Stimulated activated CD8-positive, alpha-beta memory T cell treated with anti-CD3 and anti-CD28 coated beads, Interleukin-2, amount 100 ng/mL, for 48 hours (primary cell): Measurements from ENCODE around the gene DNER.
"Not testable (repeated sequence)": the region's sequence is repeated elsewhere in the genome, so short reads cannot be mapped to it uniquely, and the experiment has no call there.

ENCODE experiments used
- DNase-seq, 2 donors: peaks; one replicate each; pipeline ENCODE4 v3.0.0-alpha.2; 2020; ENCODE audit warnings: low read depth in 2 of 2

The DNER gene

DNA sequence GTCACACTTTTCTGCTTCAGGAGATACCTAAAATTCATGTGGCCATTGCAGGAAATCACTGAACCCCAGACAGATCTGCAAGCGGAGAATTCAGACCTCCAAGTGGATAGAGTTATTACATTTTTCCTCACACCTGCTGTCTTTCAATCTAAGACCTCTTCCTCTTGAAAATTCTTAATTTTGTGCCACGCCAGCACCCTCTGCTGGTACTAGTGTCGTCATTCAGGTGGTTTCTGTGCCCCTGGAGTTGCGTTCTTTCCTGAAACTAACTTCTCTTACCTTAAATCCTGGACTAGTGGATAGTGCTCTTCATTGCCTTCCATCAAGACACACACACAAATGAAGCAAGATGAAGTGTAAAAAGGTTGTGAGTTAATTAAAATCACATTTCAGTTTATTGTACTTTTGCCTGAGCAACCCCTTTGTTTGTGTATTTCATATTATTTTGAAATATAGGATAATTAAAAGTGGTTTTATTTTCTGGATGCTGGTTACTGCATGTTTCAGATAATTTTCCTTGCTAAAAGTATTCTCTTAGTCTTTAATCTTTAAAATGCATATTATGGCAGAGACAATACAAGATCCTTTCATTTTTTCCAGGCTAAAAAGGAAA lies 1.6 kb upstream of the DNER start:
- no peak for DNase-seq

DNA sequence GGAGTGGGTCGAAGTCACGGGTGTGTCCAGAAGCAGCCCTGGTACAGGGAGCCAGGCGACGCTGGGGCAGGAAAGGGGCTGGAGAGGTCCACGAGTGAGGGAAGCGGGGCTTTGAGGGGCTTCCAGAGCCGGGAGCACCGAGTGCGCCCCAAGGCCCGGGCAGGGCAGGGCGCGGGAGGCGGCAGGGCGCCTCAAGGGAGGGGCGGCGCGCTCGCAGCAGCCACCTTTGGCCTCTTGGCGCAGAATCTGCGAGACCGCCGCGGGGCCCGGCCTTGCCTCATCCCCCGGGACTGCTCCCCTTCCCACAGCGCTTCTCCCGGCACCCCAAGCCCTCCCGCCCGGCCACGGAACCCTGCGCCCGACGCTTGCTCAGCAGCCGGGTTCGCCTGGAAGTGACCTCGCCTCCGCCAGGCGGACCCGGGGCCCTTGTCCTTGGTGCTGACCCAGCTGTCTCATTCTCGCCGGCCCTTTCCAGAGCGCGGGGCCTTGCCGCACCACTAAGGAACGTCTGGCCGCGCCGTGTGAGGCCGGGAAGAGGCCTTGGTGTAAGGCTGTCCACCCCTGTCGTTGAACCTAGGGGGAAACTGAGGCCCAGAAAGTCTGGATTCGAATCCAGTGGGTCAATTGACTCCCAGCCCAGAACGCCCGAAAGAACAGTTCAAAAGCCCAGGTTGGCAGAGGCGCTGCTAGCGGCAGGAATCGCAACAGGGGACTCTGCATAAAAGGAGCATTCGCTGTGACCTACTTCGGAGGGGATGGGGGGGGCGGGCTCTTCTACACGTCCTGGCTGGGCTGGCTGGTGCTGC lies 584 bp upstream of the DNER start:
- peak; percentile 13 to 31 for DNase-seq

DNA sequence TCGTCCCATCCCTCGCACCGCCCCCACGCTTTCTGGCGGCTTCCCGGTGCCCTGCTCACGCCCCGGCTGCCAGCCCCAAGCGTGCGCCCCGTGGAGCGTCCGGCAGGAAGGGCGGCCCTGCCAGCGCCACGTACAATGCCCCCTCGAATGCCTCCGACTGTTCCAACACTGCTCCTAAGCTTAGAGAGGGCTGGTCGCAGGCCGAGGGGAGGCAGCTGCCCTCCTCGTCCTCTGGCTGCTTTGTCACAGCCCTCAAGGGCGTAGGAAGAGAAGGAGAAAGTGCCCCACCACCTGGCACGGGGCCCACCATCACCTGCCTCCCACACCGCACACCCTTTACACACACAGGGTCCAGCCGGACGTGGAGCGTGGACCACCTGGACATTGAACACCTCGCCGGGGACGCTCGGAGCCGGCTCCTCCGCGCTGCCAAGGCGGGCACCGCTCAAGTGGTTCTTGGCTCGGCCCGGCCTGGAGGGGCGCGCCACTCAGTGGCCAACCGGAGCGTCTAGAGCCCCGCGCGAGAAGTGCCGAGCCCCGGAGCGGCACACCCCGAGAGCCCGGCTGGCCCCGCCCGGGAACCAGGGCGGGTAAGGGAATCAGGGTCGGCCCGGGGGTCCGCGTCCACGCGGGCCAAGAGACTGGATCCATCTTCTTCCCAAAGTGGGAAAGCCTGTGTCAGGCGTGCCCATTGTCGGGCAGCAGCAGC lies 830 bp downstream of the DNER start:
- DNase-seq = no peak

DNA sequence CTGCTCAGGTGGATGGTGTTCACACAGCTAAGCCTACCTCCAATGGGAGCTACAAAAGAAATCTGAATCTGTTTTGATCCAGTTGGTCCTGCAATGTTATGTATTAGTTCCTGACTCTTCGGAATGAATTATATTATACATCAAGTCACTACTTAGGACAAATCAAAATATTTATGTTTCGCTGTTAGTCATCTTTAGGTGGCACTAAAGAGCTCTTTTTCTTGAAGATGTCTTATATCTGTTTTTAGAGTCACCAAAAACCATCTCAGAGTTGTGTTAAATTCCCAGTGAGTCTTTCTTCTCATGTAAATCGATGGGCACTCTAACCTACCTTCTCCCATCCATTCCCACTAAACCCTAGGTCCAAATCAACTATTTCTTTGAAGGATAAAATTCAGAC lies 2.2 kb downstream of the DNER start:
- no peak for DNase-seq

DNA sequence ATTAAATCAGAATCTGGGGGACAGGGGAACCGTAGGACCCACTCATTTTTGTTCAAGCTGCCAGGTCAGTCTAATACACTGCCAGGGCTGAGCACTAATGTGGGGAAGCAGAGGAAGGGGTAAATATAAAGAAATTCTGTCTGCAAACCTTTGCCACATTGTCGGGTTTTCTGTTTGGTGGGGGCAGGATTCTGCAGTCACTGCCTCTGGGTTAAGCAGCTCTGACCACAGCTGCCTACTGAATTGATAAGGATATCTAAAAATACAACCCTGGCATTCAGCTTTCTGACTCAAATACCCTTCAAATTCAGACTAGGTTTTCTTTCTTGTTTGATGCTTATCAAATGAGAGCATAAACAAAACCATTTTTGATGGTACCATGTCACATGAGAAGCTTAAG lies 6.0 kb downstream of the DNER start:
- no peak for DNase-seq

DNA sequence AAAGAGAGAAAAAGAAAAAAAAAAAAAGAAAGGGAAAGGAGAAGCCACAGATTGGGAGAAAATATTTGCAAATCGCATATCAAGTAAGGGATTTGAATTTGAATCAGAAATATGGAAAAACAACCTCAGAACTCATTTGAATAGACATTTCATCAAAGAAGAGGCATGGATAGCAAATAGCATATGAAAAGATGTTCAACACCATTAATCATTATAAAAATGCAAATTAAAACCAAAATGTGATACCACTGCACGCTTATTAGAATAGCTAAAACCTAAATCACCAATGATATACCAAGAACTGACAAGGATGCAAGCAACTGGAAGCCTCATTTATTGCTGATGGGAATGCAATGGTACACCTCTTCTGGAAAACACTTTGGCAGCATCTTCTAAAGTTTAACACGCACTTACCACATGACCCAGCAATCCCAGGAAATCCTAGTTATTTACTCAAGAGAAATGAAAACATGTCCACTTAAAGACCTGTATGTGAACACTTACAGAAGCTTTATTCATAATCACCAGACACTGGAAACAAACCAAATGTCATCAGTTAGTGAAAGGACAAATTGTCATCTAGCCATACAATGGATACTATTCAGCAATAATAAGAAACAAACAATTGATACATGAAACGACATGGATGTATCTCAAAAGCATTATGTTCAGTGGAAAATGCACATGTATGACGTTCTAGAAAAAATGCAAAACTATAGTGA lies 10.3 kb downstream of the DNER start:
- DNase-seq = no peak

DNA sequence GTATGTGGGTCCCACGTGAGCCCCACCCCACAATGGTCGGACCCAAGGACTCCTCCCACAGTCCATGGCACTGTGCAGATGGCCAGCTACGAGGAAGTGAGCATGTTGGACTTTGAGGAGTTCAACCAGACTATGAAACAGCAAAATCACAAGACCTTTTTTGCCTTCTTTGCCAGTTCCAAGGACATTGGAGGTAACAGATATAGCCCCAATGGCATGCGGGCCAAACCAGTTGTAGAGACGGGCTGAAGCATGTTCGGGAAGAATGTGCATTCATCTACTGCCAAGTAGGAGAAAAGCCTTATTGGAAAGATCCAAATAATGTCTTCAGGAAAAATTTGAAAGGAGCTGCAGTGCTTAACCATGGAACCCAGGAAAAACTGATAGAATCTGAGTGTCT lies 12.6 kb downstream of the DNER start:
- DNase-seq = no peak

DNA sequence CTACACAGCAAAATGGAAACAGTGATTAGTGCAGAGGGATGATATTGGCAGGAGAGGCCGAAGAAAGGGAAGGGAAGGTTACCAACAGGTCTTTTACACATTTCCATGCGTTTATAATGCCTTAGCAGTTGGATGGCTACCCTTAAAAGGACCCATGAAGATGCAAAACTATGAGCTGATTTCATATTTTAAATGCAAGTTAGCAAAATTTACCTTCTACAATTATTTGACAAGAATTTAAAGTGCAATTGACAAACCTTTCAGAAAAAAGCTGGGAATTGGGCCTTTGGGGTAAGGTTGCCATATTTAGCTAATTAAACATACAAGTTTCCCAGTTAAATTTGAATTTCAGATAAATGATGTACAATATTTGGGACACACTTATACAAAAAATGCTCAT lies 13.3 kb downstream of the DNER start:
- no peak for DNase-seq

DNA sequence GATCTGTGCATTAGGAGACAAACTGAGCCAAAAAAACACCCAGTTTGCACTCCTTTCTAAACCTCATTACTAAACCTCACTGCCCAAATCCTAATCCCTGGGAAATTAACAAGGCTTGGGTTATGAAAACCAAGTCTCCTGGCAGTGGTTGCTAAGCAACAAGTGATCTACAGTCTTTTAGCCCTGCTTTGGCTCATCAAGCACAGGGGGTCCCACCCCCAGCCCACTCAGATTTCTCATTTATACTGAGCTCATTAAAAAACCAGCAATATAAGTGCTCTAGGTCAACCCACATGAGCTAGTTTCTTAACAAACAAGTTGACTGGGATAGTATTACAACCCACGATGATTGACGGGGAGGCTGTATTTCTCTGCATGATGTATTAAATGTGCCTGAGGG lies 18.4 kb downstream of the DNER start:
- no peak for DNase-seq

DNA sequence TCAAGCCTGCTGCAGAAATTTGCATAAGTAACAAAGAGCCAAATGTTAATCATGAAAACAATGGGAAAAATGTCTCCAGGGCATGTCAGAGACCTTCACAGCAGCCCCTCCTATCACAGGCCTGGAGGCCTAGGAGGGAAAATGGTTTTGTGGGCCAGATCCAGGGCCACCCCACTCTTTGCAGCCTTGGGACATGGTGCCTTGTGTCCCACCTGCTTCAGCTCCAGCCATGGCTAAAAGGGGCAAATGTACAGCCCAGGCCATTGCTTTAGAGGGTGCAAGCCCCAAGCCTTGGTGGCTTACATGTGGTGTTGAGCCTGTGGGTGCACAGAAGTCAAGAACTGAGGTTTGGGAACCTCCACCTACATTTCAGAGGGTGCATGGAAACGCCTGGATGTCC lies 20.5 kb downstream of the DNER start:
- not testable (repeated sequence) for DNase-seq

DNA sequence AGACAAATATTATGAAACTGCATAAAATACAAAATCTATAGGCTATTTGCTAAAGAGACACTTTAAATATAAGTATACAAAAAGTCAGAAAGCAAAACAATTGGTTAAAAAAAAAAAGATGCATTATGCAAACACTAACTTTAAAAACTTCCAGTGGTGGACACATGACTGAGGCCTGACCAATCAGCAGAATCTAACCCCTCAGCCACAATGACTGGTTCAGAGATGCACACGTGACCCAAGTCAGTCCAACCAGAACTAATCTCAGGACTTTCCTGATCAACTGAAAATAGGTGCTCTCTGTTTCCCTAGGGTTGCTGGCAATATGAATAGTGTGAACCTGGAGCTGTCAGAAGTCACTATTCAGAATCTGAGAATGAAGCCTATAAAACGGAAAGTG lies 22.7 kb downstream of the DNER start:
- DNase-seq = no peak

DNA sequence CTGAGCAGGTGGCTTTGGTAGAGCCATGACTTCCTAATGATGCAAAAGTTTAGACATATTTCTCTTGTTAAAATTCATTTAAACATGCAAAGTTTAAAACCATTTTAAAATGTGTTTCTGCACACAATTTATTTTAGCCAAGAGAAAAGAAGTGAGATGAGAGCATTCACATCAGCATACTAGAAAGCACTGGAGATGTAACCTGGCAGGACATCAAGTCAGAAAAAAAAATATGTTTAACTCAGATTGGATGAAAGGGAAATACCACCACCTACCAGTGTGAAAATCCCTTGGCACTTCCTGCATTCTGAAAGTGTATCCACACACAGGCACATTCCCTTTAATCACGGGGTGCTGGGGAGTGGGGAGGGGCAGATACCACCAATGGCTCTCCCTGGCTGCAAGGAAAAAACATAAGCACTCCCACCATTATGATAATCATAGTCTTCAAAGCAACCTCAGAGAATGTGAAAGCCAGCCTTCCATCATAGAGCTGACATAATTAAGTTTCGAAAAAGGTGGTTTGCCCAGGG lies 25.0 kb downstream of the DNER start:
- no peak for DNase-seq

DNA sequence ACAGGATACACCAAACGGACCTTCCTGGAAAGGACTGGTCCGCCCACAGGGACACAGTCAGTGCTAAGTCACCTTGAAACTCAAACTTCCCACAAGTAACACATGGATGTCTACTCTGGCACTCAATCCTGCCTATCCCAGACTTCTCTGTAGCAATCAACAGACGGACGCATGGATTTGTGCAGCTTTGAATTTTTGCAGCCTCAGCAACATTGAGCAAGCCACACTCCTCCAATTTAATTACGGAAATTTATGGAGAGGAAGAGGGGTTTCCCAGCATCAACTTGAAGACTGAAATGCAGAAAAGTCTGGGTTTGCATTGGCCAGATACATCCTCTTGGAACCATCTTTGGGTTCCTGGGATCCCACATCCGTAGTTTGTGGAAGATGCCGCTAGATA lies 26.2 kb downstream of the DNER start:
- no peak for DNase-seq

DNA sequence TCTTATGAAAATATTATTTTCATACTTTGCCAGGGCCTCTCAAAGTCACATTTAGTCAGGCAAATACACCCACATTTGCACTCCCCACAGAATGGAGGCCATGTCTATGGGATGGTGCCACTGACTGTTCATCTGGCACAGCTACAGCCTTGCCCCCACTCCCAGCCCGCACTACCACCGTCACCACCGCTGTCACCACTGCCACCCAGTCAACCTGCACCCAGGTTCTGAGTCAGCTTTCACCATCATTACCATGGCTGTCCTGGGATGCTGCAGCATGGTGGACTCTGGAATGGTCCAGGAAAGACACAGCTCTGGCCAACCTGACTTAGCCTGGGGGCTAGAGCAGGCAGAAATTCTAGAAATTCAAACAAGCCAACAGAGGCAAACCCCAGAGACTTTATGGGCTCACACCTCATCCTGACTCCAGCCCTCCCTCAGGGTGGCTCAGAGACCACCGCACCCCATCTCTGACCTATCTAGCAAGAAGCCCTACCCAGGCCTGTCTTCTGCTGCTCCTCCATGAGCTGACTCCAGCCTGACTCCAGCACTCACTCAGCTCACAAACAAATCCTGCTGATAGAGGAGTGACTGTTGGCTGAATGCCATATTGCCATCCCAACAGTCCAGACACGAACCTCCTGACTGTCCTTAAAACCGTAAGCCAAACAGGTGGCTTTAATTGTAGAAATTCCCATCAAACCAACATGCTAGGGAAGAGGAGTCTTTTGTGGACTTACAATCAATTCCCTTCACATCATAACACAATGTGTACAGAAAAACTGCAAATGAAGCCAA lies 28.0 kb downstream of the DNER start:
- no peak for DNase-seq

DNA sequence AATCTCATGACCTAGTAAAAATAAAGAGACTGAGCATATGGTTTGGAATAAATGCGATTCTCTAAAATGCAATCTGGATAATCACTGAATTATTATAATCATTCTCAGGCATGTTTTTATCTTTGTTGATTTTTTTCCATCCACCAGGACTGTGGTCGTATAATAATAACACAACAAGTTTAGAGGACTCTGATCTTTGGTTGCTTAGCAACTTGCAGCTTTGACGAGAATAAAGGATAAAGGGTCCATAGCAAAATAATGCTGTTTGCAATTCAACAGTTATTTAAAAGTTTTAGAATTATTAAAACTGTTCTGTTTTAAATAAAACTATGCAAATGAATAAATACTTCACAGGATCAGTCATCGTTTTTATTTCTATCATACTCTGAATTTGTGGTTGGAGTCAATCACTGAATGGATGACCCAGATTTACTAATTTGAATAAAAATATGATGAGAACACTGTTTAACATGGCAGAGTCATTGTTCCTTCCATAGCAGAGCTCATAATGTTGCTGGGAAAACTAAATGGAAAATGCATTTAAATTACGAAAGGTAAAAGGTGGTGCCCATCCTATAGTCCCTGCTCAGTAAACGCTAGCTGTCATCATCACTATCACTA lies 29.3 kb downstream of the DNER start:
- no peak for DNase-seq

DNA sequence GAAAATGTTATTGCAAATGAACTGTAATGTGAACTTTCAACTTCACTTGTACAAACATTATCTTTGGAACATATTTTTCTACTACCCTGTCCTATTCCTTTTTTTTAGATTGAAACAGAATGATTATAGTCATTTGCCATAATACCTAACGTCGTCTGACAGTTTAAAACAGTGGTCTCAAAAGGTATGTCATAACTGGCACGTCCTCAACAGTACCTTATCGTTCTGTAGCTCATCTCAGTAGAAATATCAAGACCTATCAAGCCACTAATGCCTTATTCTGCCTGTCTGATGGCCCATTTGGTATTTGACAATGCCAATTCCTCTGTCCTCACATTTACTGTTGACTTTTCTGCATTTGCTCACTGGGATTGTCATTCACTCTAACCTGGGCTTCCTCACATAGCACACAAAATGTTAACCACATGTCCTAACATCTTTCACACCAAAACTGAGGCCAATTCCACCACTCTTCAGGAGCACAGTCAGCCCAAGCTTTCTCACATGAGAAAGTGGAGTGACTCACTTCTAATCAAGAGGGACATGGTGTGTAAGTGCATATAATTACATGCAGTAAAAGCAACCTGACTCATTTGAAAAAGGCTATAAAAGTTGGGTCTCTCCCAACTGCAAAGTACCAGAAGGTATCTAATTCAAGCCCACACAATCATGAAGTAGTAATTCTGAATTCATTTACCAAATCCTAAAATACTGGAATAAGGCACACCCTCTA lies 34.8 kb downstream of the DNER start:
- DNase-seq = no peak

DNA sequence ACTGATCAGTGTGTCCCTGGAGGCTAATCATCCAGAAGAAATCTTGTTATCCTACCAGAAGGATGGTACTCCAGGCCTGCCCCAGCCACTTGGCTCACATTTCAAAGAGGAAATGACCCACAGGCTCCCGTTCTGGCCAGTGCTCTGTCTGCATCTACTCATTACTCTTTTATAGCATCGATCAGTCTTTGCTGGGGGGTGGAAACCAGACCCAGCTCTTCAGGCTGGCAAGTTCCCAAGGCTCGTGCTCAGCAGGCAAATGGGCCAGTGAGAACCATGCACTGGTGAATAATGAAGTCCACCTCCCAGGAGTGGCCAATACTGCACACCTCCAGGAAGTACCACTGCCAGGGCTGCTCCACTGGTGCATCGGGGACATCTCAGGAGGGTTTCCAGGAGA lies 38.8 kb downstream of the DNER start:
- DNase-seq = no peak

DNA sequence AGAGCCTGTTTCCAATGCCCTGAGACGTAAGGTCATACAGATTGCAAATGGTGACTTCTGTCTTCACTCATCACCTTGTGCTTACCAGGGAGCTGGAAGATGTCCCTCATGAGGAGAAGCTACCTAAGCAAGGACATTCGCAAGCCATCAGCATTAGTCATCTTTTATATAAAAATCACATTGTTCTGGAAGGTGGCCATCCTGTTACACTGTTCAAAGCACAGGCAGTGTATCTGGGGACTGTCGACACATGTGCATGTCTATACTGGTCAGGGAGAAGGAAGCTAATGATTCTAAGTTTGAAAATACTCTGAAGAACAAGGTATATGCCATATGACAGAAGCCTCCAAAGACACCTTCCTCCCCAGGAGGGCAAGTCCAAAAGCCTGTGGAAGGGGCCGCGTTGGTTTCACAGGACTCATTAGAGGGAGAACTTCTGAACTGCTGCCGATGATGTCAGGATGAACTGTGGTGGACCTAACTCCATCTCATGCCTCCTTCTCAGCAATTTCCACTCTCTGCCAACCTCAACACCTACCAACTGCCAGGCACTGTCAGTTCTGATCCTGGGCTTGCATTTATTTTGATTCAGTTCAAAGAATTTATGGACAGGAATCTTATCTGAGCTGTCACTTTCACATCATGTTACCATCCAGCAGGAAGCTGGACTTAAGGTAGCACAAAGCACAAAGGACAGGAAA lies 39.4 kb downstream of the DNER start:
- no peak for DNase-seq

DNA sequence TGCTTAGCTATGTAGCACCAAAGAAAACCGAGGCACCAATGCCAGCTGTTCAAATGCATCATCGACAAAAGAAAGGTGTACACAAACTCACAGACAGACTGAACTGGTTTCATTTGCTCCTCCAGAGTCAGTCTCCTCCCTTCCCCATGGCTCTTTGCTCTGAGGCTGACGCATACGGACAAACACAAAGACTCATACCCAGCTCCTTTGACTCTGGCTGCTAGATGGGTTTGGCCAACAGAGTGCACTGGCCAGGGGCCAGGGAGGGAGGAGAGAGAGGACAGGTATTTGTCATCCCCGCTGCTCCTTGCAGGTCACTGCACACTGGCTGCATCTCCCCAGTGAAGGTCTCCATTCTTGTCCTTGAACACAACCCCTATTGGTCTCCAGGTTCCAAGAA lies 40.7 kb downstream of the DNER start:
- DNase-seq = no peak

DNA sequence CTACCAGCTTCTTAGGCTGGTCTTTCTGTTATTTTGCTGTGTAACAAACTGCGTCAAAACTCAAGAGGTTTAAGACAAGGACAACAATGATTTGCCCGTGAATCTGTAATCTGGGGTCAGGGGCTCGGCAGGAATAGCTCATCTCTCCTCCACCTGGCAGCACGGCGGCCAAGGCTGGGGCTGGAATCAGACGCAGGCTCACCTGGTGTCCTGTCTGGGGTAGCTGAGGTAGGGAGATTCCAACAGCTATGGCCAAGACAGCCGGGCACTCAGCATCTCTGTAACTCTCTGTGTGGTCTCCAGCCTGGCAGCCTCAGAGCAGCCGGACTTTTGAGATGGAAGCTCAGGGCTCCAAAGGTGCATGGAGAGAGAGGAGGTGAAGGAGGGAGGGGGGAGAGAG lies 42.3 kb downstream of the DNER start:
- no peak for DNase-seq
